Stomach (tissue), 4 donors: ENCODE measurements around the gene CABP1.

Source experiments
- EP300 ChIP-seq: sonication (generic); formaldehyde crosslinking; IDR thresholded peaks from one replicate; pipeline ENCODE4 v1.6.1; 2017; ENCODE audit warnings: antibody characterized with exemption
- POLR2A ChIP-seq, 4 donors: fragments of 450-650 bp; IDR thresholded peaks; one replicate each; pipeline ENCODE4 v1.6.1; 2016; ENCODE audit warnings: antibody characterized with exemption in 4 of 4, control low read depth in 2 of 4, mild to moderate bottlenecking in 1 of 4, moderate library complexity in 1 of 4
- POLR2AphosphoS5 ChIP-seq, 3 donors: sonication (generic); formaldehyde crosslinking; IDR thresholded peaks; one replicate each; pipeline ENCODE4 v1.6.1; 2016; ENCODE audit warnings: antibody characterized with exemption in 3 of 3
- TF ChIP-seq, protein P1 (sequence below), 7 experiments: fragments of 450-650 bp in 4 of 7; fragments of 200-600 bp in 3 of 7; sonication (generic) in 3 of 7; IDR thresholded peaks; one replicate each; pipeline ENCODE4 v1.5.1; 2016 to 2019; ENCODE audit warnings: antibody characterized with exemption in 7 of 7, control low read depth in 2 of 7, mild to moderate bottlenecking in 1 of 7

DNA sequence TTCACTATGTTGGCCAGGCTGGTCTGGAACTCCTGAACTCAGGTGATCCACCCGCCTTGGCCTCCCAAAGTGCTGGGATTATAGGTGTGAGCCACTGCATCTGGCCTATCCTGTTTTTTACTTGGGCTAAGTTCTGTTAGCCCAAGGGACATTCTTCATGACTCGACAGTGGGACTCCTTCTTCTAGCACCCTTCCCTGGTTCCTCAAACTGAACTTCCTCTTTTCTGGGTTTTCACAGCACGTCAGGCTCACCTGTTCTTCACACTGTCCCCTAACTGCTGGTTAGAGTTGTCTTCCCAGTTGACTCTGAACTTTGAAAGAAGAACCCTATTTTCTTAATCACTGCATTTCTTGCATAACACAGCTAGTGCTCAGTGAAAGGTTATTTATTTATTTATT is 22.5 kb downstream of the CABP1 start:
- TF ChIP-seq POLR2A (IDR thresholded peaks at IDR 0.05) (no peak), POLR2AphosphoS5 (IDR thresholded peaks at IDR 0.05) (no peak), EP300 (no peak)
- TF ChIP-seq, protein P1, sequence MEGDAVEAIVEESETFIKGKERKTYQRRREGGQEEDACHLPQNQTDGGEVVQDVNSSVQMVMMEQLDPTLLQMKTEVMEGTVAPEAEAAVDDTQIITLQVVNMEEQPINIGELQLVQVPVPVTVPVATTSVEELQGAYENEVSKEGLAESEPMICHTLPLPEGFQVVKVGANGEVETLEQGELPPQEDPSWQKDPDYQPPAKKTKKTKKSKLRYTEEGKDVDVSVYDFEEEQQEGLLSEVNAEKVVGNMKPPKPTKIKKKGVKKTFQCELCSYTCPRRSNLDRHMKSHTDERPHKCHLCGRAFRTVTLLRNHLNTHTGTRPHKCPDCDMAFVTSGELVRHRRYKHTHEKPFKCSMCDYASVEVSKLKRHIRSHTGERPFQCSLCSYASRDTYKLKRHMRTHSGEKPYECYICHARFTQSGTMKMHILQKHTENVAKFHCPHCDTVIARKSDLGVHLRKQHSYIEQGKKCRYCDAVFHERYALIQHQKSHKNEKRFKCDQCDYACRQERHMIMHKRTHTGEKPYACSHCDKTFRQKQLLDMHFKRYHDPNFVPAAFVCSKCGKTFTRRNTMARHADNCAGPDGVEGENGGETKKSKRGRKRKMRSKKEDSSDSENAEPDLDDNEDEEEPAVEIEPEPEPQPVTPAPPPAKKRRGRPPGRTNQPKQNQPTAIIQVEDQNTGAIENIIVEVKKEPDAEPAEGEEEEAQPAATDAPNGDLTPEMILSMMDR (IDR thresholded peaks at IDR 0.05): no peak
